H1 (cell line): Measurements from ENCODE around the gene SP7. TPM values are rescaled to one million over a fixed set of nuclear protein-coding genes. Genes with fewer than 3 reads are reported as not detected.

Experiments
- CTCF ChIA-PET: fragments of 300-600 bp; sonication (Branson Sonifier 250); formaldehyde crosslinking; loops from one replicate; lab custom pipeline; 2021; ENCODE audit not compliant: partially characterized antibody; lab: Charles Lee
- POLR2A ChIA-PET: fragments of 300-600 bp; sonication (Branson Sonifier 250); formaldehyde crosslinking; loops from one replicate; lab custom pipeline; 2021; ENCODE audit warnings: inconsistent platforms; ENCODE audit not compliant: partially characterized antibody; lab: Charles Lee
- DNase-seq, 2 experiments: peaks; one replicate each; pipeline versions ENCODE4 v3.0.0 to v3.0.0-alpha.2; 2010 to 2022; ENCODE audit warnings: low spot score in 2 of 2, low read depth in 1 of 2, mixed read lengths in 1 of 2
- FAIRE-seq: peaks from 2 replicates; lab custom pipeline; 2011; peaks lifted over from hg19 to GRCh38; lab: Jason Lieb, UNC
- H2AFZ ChIP-seq: 2 replicates; pipeline ENCODE4 v1.8.1; 2012; ENCODE audit warnings: low read length, inconsistent platforms
- H2AK5ac ChIP-seq: 2 replicates; pipeline ENCODE4 v1.6.1; 2013; ENCODE audit warnings: low read depth, low read length
- H2BK120ac ChIP-seq: replicated peaks from 2 replicates; pipeline ENCODE3; 2013; ENCODE audit warnings: low read depth, low read length, inconsistent platforms
- H2BK12ac ChIP-seq: 2 replicates; pipeline ENCODE4 v1.6.1; 2013; ENCODE audit warnings: low read depth, low read length
- H2BK15ac ChIP-seq: 2 replicates; pipeline ENCODE4 v1.6.1; 2013; ENCODE audit warnings: low read length
- H2BK20ac ChIP-seq: 2 replicates; pipeline ENCODE4 v1.6.1; 2013; ENCODE audit warnings: low read length
- H2BK5ac ChIP-seq: 2 replicates; pipeline ENCODE4 v1.6.1; 2013; ENCODE audit warnings: low read depth, low read length
- H3K14ac ChIP-seq: 2 replicates; pipeline ENCODE4 v1.6.1; 2013; ENCODE audit warnings: inconsistent platforms; ENCODE audit not compliant: insufficient read length
- H3K18ac ChIP-seq: 2 replicates; pipeline ENCODE4 v1.6.1; 2013; ENCODE audit warnings: low read length; ENCODE audit errors: extremely low read depth
- H3K23ac ChIP-seq: 2 replicates; pipeline ENCODE4 v1.6.1; 2013; ENCODE audit warnings: inconsistent platforms; ENCODE audit not compliant: insufficient read length
- H3K23me2 ChIP-seq: 2 replicates; pipeline ENCODE4 v1.6.1; 2013; ENCODE audit warnings: low read depth, low read length
- H3K27ac ChIP-seq: 2 replicates; pipeline ENCODE4 v1.6.1; 2011; ENCODE audit warnings: low read depth, low read length, inconsistent platforms
- H3K27me3 ChIP-seq, 4 experiments: replicated peaks in 1 of 4; 1 replicate in 1 of 4; 2 replicates in 3 of 4; pipeline versions ENCODE4 v1.6.1 to v1.8.1; 2011 to 2013; ENCODE audit warnings: low read length in 3 of 4, mild to moderate bottlenecking in 3 of 4, inconsistent platforms in 2 of 4, mixed read lengths in 2 of 4, moderate library complexity in 1 of 4; ENCODE audit not compliant: control insufficient read depth in 3 of 4, insufficient read depth in 3 of 4; ENCODE audit errors: extremely low read depth in 1 of 4
- H3K36me3 ChIP-seq, 4 experiments: 2 replicates each; pipeline versions ENCODE4 v1.6.1 to v1.8.1; 2011 to 2013; ENCODE audit warnings: mild to moderate bottlenecking in 4 of 4, low read length in 3 of 4, moderate library complexity in 2 of 4, control low read depth in 1 of 4, inconsistent platforms in 1 of 4; ENCODE audit not compliant: insufficient read depth in 4 of 4, control insufficient read depth in 2 of 4
- H3K4ac ChIP-seq: replicated peaks from 2 replicates; pipeline ENCODE3; 2013; ENCODE audit warnings: low read length, low read depth, mixed read lengths, inconsistent platforms; ENCODE audit not compliant: insufficient read length
- H3K4me1 ChIP-seq, 4 experiments: replicated peaks in 1 of 4; 1 replicate in 1 of 4; 2 replicates in 3 of 4; pipeline versions ENCODE4 v1.6.1 to v1.8.1; 2011 to 2013; ENCODE audit warnings: low read length in 3 of 4, inconsistent platforms in 2 of 4, mixed read lengths in 1 of 4; ENCODE audit not compliant: insufficient read depth in 4 of 4, control insufficient read depth in 3 of 4
- H3K4me2 ChIP-seq, 2 experiments: 2 replicates each; pipeline versions ENCODE4 v1.6.1 to v1.8.1; 2011 to 2013; ENCODE audit warnings: low read depth in 2 of 2, low read length in 2 of 2, control low read depth in 1 of 2, inconsistent platforms in 1 of 2, mild to moderate bottlenecking in 1 of 2; ENCODE audit not compliant: insufficient read depth in 1 of 2
- H3K4me3 ChIP-seq, 4 experiments: fragments of 200-600, 300-600 bp in 1 of 4; sonication (generic), shearing (Covaris generic), sonication (Bioruptor Twin) in 1 of 4; 2 replicates each; pipeline versions ENCODE4 v1.5.1 to v1.8.1; 2011 to 2016; ENCODE audit warnings: low read length in 4 of 4, low read depth in 3 of 4, control low read depth in 2 of 4, inconsistent platforms in 2 of 4, mild to moderate bottlenecking in 2 of 4, mixed read lengths in 1 of 4, moderate library complexity in 1 of 4; ENCODE audit not compliant: insufficient read depth in 2 of 4; ENCODE audit errors: extremely low read depth in 1 of 4
- H3K56ac ChIP-seq: replicated peaks from 2 replicates; pipeline ENCODE3; 2013; ENCODE audit warnings: low read depth, mild to moderate bottlenecking, mixed read lengths, low read length, inconsistent platforms; ENCODE audit not compliant: insufficient read length
- H3K79me1 ChIP-seq: 2 replicates; pipeline ENCODE4 v1.6.1; 2013; ENCODE audit warnings: low read depth, low read length, control low read depth
- H3K79me2 ChIP-seq, 2 experiments: 2 replicates each; pipeline versions ENCODE4 v1.6.1 to v1.8.1; 2012 to 2013; ENCODE audit warnings: low read length in 2 of 2, mild to moderate bottlenecking in 2 of 2, inconsistent platforms in 1 of 2; ENCODE audit not compliant: insufficient read depth in 2 of 2, control insufficient read depth in 1 of 2
- H3K9ac ChIP-seq, 4 experiments: replicated peaks in 1 of 4; 1 replicate in 1 of 4; 2 replicates in 3 of 4; pipeline versions ENCODE4 v1.6.1 to v1.8.1; 2011 to 2013; ENCODE audit warnings: low read depth in 3 of 4, low read length in 3 of 4, control low read depth in 2 of 4, mild to moderate bottlenecking in 2 of 4, moderate library complexity in 2 of 4, inconsistent platforms in 1 of 4; ENCODE audit errors: extremely low read depth in 1 of 4
- H3K9me3 ChIP-seq, 2 experiments: 2 replicates each; pipeline versions ENCODE4 v1.6.1 to v1.8.1; 2012 to 2013; ENCODE audit warnings: mild to moderate bottlenecking in 2 of 2, moderate library complexity in 2 of 2, control low read depth in 1 of 2, inconsistent platforms in 1 of 2, low read depth in 1 of 2, low read length in 1 of 2, mixed read lengths in 1 of 2; ENCODE audit not compliant: insufficient read depth in 2 of 2
- H4K20me1 ChIP-seq, 2 experiments: replicated peaks in 1 of 2; 2 replicates each; pipeline versions ENCODE3 to v1.8.1; 2011 to 2013; ENCODE audit warnings: inconsistent platforms in 2 of 2, low read length in 2 of 2, mild to moderate bottlenecking in 1 of 2; ENCODE audit not compliant: insufficient read depth in 2 of 2, control insufficient read depth in 1 of 2
- H4K5ac ChIP-seq: 2 replicates; pipeline ENCODE4 v1.6.1; 2013; ENCODE audit warnings: low read length, low read depth, mixed read lengths, inconsistent platforms; ENCODE audit not compliant: insufficient read length
- H4K8ac ChIP-seq: 2 replicates; pipeline ENCODE4 v1.8.0; 2013; ENCODE audit warnings: mild to moderate bottlenecking, moderate library complexity, low read length, inconsistent platforms; ENCODE audit not compliant: insufficient read depth; ENCODE audit errors: extremely low read depth
- H4K91ac ChIP-seq: replicated peaks from 2 replicates; pipeline ENCODE3; 2013; ENCODE audit warnings: low read length, mixed read lengths, inconsistent platforms; ENCODE audit not compliant: insufficient read length
- ASH2L ChIP-seq: fragments of 200-600, 300-600 bp; sonication (generic); IDR thresholded peaks from one replicate; pipeline ENCODE4 v1.7.1; 2017; ENCODE audit warnings: low read length
- BACH1 ChIP-seq: IDR thresholded peaks from 2 replicates; pipeline ENCODE4 v1.6.1; 2012; ENCODE audit warnings: low read length, improper control_type of control experiment
- BCL11A ChIP-seq, 2 experiments: IDR thresholded peaks; one replicate each; pipeline ENCODE4 v1.6.1; 2011; ENCODE audit warnings: low read depth in 2 of 2, low read length in 2 of 2, mild to moderate bottlenecking in 2 of 2
- BRCA1 ChIP-seq: IDR thresholded peaks from 2 replicates; pipeline ENCODE4 v1.6.1; 2012; ENCODE audit warnings: low read depth, low read length, improper control_type of control experiment
- CBX8 ChIP-seq: fragments of 300-800, 300-1000 bp; sonication (generic); IDR thresholded peaks from 2 replicates; pipeline ENCODE4 v1.7.1; 2016; ENCODE audit warnings: low read depth, low read length, borderline replicate concordance
- HDAC2 ChIP-seq, 2 experiments: fragments of 300-600 bp in 1 of 2; sonication (generic) in 1 of 2; IDR thresholded peaks; 2 replicates each; pipeline ENCODE4 v1.6.1; 2011 to 2012; ENCODE audit warnings: low read depth in 2 of 2, low read length in 2 of 2, mild to moderate bottlenecking in 2 of 2, moderate library complexity in 2 of 2, borderline replicate concordance in 1 of 2, inconsistent platforms in 1 of 2
- KDM5A ChIP-seq: fragments of 200-600 bp; IDR thresholded peaks from 2 replicates; pipeline ENCODE4 v1.7.1; 2012; ENCODE audit warnings: mild to moderate bottlenecking, low read length, inconsistent platforms, mixed read lengths
- PHF8 ChIP-seq: fragments of 200-600 bp; sonication (generic); conservative IDR thresholded peaks from 2 replicates; pipeline ENCODE4 v1.7.1; 2012; ENCODE audit warnings: low read depth, mild to moderate bottlenecking, inconsistent platforms, low read length, moderate library complexity
- RNF2 ChIP-seq: fragments of 200-900, 300-1000 bp; sonication (generic); IDR thresholded peaks from 2 replicates; pipeline ENCODE4 v1.7.1; 2016; ENCODE audit warnings: borderline replicate concordance, low read depth, mild to moderate bottlenecking, antibody characterized with exemption, low read length; ENCODE audit not compliant: poor library complexity, severe bottlenecking; ENCODE audit errors: missing control alignments
- SRF ChIP-seq: IDR thresholded peaks from 2 replicates; pipeline ENCODE4 v1.6.1; 2011; ENCODE audit warnings: mild to moderate bottlenecking, low read depth, low read length, moderate library complexity
- TAF7 ChIP-seq: optimal IDR thresholded peaks from 2 replicates; pipeline ENCODE3; 2011; ENCODE audit warnings: low read depth, mild to moderate bottlenecking, inconsistent platforms, low read length, moderate library complexity, borderline replicate concordance
- TCF12 ChIP-seq: IDR thresholded peaks from 2 replicates; pipeline ENCODE4 v1.6.1; 2011; ENCODE audit warnings: low read depth, mild to moderate bottlenecking, low read length
- YY1 ChIP-seq: IDR thresholded peaks from 2 replicates; pipeline ENCODE4 v1.6.1; 2011; ENCODE audit warnings: low read depth, mild to moderate bottlenecking, low read length
- WGBS, 2 experiments: shearing (Covaris generic) in 1 of 2; methylation state at CpG; one replicate each; pipeline versions ENCODE4 v1.1.6 to v1.1.7; 2013 to 2015; ENCODE audit warnings: low lambda C conversion rate in 2 of 2, mixed read lengths in 2 of 2, inconsistent platforms in 1 of 2, low coverage in 1 of 2, missing lambda C conversion rate in 1 of 2; ENCODE audit not compliant: insufficient replicate concordance in 2 of 2, insufficient coverage in 1 of 2, insufficient read length in 1 of 2; ENCODE audit errors: extremely low coverage in 1 of 2, missing lambda C conversion rate in 1 of 2; 5-methylcytosine and 5-hydroxymethylcytosine counted together
- polyA plus RNA-seq, 7 experiments: library from polyadenylated mRNA; depleted of rRNA in 3 of 7; stranded (reverse) in 5 of 7; unstranded in 2 of 7; fragments of >200 nt in 5 of 7; fragments of 200-250 nt in 2 of 7; gene quantifications; 1 replicate in 5 of 7; 2 replicates in 1 of 7; 4 replicates in 1 of 7; pipeline versions ENCODE4 v1.2.1 to v1.2.3, GENCODE V29; 2011 to 2013; ENCODE audit warnings: missing spikeins in 2 of 7, mixed read lengths in 2 of 7
- total RNA-seq: library from RNA; stranded (reverse); fragmentation: NEBNext Ultra II Directional; extraction: Animal tissue kit (Norgen Biotek cat#: 25700); gene quantifications from 2 replicates; pipeline ENCODE4 v1.2.1, GENCODE V29; 2021
- TF ChIP-seq, protein P1 (sequence below): IDR thresholded peaks from 2 replicates; pipeline ENCODE4 v1.6.1; 2012; ENCODE audit warnings: inconsistent platforms

SP7 gene
- total and polyA plus RNA-seq, 2 of the 8 experiments (the other 6 are each of a cell fraction or from before 2014, with no cell fraction given), result 0.12 to 0.13 TPM

DNA sequence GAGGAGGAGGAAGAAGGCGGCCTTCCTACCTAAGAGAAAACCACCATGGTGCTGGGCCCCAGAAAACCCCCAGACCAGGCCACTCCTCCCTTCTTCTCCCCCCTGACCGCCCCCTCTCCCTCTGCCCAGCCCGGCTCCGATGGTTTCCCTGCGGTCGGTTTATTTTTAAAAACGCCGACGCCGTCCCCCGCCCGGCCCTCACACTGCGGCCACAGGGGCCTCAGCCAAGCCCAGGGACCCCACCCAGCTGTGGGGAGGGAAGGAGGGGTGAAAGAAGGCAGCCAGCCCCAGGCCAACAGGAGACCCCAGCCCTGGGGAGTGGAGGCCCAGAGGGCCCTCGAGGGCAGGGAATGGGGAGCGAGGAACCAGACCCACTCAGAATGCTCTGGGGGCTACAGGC lies 3.4 kb downstream of the SP7 start:
- ChIA-PET CTCF (interaction anchor here (0.7 to 21.2 kb wide), 5 partner anchors 9 to 19 kb away, joined by 3 to 381 read pairs (median 9); partner anchors contain the start of gene AAAS), POLR2A (interaction anchor here (1.0 to 2.5 kb wide), 3 partner anchors 12 to 85 kb away, joined by 3 to 8 read pairs (median 8); no protein-coding TSS in a partner anchor)
- Histone ChIP-seq H2BK5ac (no peak overlapping the region), H3K79me2 (no peaks in the 10 kb centered on the region), H3K27me3 (peaks cover 3 to 21% (median 17%) of the 10 kb centered on the region in 4 experiments), H3K4me2 (no peak overlapping the region), H4K5ac (no peak overlapping the region), H3K4ac (no peak overlapping the region), H2BK120ac (no peak overlapping the region), H3K9ac (no peak overlapping the region), H3K56ac (no peak overlapping the region), H4K20me1 (no peaks in the 10 kb centered on the region), H3K23ac (no peak overlapping the region), H3K36me3 (no peaks in the 10 kb centered on the region), H3K79me1 (no peaks in the 10 kb centered on the region), H2BK20ac (no peak overlapping the region), H2BK12ac (no peak overlapping the region), H3K18ac (no peak overlapping the region), H3K27ac (no peak overlapping the region), H3K23me2 (0 out of 2 replicates have a peak, but pooled peaks cover 4% of the 10 kb centered on the region), H3K9me3 (no peaks in the 10 kb centered on the region), H2AFZ (no peak overlapping the region), H3K14ac (no peak overlapping the region), H4K91ac (no peak overlapping the region), H3K4me3 (no peak overlapping the region), H3K4me1 (peaks cover 0 to 16% (median 5%) of the 10 kb centered on the region in 4 experiments; a peak in 5 of 7 replicates), H2BK15ac (no peak overlapping the region), H4K8ac (no peak overlapping the region), H2AK5ac (no peak overlapping the region)
- DNase-seq (no peak), FAIRE-seq (no peak)
- 94% methylated on average over 10 of the region's 15 CpGs; no CpG with 5 or more reads in 1 of the 2 experiments for WGBS, 2 experiments
- TF ChIP-seq HDAC2 (IDR thresholded peaks at IDR 0.05; ENCODE audit: borderline replicate concordance in 1 of 2, low read depth in 2 of 2, low read length in 2 of 2) (no peak), RNF2 (no peak), BCL11A (IDR thresholded peaks at IDR 0.05; ENCODE audit: low read depth in 2 of 2, low read length in 2 of 2) (no peak), KDM5A (no peak), BACH1 (no peak), SRF (no peak), CBX8 (no peak), ASH2L (no peak), PHF8 (no peak), YY1 (no peak), TCF12 (no peak), TAF7 (no peak), BRCA1 (no peak)
- TF ChIP-seq, protein P1, sequence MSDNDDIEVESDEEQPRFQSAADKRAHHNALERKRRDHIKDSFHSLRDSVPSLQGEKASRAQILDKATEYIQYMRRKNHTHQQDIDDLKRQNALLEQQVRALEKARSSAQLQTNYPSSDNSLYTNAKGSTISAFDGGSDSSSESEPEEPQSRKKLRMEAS, result no peak
